HL-60 (cell line): ENCODE results near the gene MFN2.
"Not testable (repeated sequence)": the region's sequence is repeated elsewhere in the genome, so short reads cannot be mapped to it uniquely, and the experiment has no call there.

Experiments
- DNase-seq, 2 experiments: peaks; one replicate each; pipeline ENCODE4 v3.0.0-alpha.2; 2010 to 2020; ENCODE audit warnings: low read depth in 1 of 2, low spot score in 1 of 2
- H3K27ac ChIP-seq: fragments of 250-450 bp; sonication (Bioruptor Pico); replicated peaks from 2 replicates; pipeline ENCODE4 v1.5.1; 2020; ENCODE audit warnings: mild to moderate bottlenecking, moderate library complexity
- H3K27me3 ChIP-seq: fragments of 250-450 bp; sonication (Bioruptor Pico); 2 replicates; pipeline ENCODE4 v1.5.1; 2021; ENCODE audit warnings: mild to moderate bottlenecking, moderate library complexity; ENCODE audit not compliant: insufficient read depth, poor library complexity, severe bottlenecking
- H3K4me3 ChIP-seq: replicated peaks from 2 replicates; pipeline ENCODE4 v1.5.1; 2011; ENCODE audit warnings: mild to moderate bottlenecking, control low read depth, low read length; ENCODE audit not compliant: insufficient read depth
- CTCF ChIP-seq: IDR thresholded peaks from one replicate; pipeline ENCODE4 v1.5.1; 2011; ENCODE audit warnings: low read length, control low read depth, inconsistent platforms; ENCODE audit not compliant: insufficient read depth
- GABPA ChIP-seq: IDR thresholded peaks from 2 replicates; pipeline ENCODE4 v1.6.1; 2012; ENCODE audit warnings: low read depth
- POLR2AphosphoS5 ChIP-seq: IDR thresholded peaks from 2 replicates; pipeline ENCODE4 v1.6.1; 2012; ENCODE audit warnings: low read depth
- REST ChIP-seq: IDR thresholded peaks from 2 replicates; pipeline ENCODE4 v1.6.1; 2012; ENCODE audit warnings: low read depth; ENCODE audit not compliant: insufficient replicate concordance
- SPI1 ChIP-seq: IDR thresholded peaks from 2 replicates; pipeline ENCODE4 v1.6.1; 2012; ENCODE audit warnings: low read depth, mild to moderate bottlenecking, borderline replicate concordance

MFN2 gene

GRCh38 chr1:12029720-12030339 is 49.6 kb downstream of the MFN2 start:
- H3K27me3 ChIP-seq = no peaks in the 10 kb centered on the region
- no peak overlapping the region for H3K4me3 ChIP-seq
- TF ChIP-seq CTCF (no peak), SPI1 (no peak), REST (no peak), GABPA (no peak), POLR2AphosphoS5 (no peak)
- no peak for DNase-seq
- no peak overlapping the region for H3K27ac ChIP-seq

GRCh38 chr1:12031039-12031980 is 51.1 kb downstream of the MFN2 start:
- DNase-seq = peak in 1 of 2 experiments; percentile 48
- H3K27me3 ChIP-seq = no peaks in the 10 kb centered on the region
- no peak overlapping the region for H3K4me3 ChIP-seq
- TF ChIP-seq SPI1 (no peak), GABPA (no peak), POLR2AphosphoS5 (no peak), CTCF (peak; percentile 58), REST (no peak)
- no peak overlapping the region for H3K27ac ChIP-seq

GRCh38 chr1:12032161-12032621 is 51.9 kb downstream of the MFN2 start:
- Histone ChIP-seq H3K27ac (peak overlapping the region; percentile 92; the same call in 1 of the 2 replicates), H3K4me3 (no peak overlapping the region), H3K27me3 (no peaks in the 10 kb centered on the region)
- TF ChIP-seq POLR2AphosphoS5 = no peak
- DNase-seq = no peak

- not testable (repeated sequence) for H3K4me3 ChIP-seq, H3K27me3 ChIP-seq
- H3K27ac ChIP-seq = peak overlapping the region; percentile 92
- DNase-seq = peak in 1 of 2 experiments; percentile 21
These were observed 53.2 kb downstream of the MFN2 start for GRCh38 chr1:12033441-12033840.
